ENCODE measurements around the gene SLC8A3.
A peak's percentile ranks its signal among the peaks of the same experiment; 100 is the strongest.

DNA sequence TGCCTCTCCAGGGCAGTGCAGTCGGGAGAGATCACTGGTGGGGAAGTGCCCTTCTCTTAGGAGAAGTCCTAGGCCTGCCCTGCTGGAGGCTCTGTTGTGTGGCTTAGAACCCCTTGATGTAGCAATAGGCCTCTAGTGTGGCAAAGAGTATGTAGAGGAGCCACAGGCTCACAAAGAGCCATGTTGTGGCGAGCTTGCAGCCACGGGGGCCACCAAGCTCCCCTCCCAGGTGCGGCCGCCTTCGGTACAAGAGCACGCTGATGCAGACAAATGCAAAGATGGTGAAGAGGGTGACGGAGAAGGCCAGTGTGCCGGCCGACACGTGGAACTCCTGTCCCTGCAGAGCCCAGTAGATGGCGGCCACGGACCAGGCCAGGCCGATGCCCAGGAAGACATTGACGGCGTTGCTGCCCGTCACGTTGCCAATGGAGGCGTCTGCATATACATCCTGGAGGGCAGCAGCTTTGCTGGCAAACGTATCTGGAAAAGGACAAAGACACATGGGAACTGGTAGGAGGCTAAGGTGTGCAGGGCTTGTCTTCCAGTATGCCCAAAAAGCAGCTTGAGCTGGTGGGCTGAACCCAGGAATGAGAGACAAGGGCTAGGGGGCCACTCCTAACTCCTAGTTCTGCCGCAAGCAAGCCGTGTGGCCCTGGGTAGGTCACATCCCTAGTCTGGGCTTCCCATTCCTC, 142.8 kb downstream of the SLC8A3 start:
- TF ChIP-seq YY1 (IDR thresholded peaks at IDR 0.05; ENCODE audit: extremely low read depth, insufficient replicate concordance, low read depth, low read length) (peak; percentile 92), JUND (IDR thresholded peaks at IDR 0.05) (no peak), EZH2phosphoT487 (IDR thresholded peaks at IDR 0.05; ENCODE audit: borderline replicate concordance) (no peak), SRF (IDR thresholded peaks at IDR 0.05; ENCODE audit: low read depth) (no peak), POLR2A (IDR thresholded peaks at IDR 0.05; ENCODE audit: borderline replicate concordance, extremely low read depth, insufficient read depth, insufficient read length) (no peak), EZH2 (IDR thresholded peaks at IDR 0.05) (no peak)
- TF ChIP-seq, protein P1, sequence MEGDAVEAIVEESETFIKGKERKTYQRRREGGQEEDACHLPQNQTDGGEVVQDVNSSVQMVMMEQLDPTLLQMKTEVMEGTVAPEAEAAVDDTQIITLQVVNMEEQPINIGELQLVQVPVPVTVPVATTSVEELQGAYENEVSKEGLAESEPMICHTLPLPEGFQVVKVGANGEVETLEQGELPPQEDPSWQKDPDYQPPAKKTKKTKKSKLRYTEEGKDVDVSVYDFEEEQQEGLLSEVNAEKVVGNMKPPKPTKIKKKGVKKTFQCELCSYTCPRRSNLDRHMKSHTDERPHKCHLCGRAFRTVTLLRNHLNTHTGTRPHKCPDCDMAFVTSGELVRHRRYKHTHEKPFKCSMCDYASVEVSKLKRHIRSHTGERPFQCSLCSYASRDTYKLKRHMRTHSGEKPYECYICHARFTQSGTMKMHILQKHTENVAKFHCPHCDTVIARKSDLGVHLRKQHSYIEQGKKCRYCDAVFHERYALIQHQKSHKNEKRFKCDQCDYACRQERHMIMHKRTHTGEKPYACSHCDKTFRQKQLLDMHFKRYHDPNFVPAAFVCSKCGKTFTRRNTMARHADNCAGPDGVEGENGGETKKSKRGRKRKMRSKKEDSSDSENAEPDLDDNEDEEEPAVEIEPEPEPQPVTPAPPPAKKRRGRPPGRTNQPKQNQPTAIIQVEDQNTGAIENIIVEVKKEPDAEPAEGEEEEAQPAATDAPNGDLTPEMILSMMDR (IDR thresholded peaks at IDR 0.05 in 2 of 3, conservative IDR thresholded peaks at IDR 0.05 in 1 of 3; ENCODE audit: borderline replicate concordance in 1 of 3, insufficient read depth in 1 of 3, low read depth in 2 of 3, low read length in 2 of 3) = peak; percentile 70 to 82 (median 82)
- TF ChIP-seq, protein P2, sequence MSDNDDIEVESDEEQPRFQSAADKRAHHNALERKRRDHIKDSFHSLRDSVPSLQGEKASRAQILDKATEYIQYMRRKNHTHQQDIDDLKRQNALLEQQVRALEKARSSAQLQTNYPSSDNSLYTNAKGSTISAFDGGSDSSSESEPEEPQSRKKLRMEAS (IDR thresholded peaks at IDR 0.05) = peak; percentile 91
- TF ChIP-seq, protein P3, sequence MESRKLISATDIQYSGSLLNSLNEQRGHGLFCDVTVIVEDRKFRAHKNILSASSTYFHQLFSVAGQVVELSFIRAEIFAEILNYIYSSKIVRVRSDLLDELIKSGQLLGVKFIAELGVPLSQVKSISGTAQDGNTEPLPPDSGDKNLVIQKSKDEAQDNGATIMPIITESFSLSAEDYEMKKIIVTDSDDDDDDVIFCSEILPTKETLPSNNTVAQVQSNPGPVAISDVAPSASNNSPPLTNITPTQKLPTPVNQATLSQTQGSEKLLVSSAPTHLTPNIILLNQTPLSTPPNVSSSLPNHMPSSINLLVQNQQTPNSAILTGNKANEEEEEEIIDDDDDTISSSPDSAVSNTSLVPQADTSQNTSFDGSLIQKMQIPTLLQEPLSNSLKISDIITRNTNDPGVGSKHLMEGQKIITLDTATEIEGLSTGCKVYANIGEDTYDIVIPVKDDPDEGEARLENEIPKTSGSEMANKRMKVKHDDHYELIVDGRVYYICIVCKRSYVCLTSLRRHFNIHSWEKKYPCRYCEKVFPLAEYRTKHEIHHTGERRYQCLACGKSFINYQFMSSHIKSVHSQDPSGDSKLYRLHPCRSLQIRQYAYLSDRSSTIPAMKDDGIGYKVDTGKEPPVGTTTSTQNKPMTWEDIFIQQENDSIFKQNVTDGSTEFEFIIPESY (IDR thresholded peaks at IDR 0.05; ENCODE audit: extremely low read depth, insufficient replicate concordance, low read length) = no peak
